Common myeloid progenitor, CD34-positive (primary cell): ENCODE results near the gene IQCE.
A peak's percentile ranks its signal among the peaks of the same experiment; 100 is the strongest.

Source experiments
- CTCF ChIA-PET: fragments of 350-600 bp; sonication (Branson Sonifier 250); formaldehyde crosslinking; loops from one replicate; lab custom pipeline; 2021; ENCODE audit warnings: antibody characterized with exemption; lab: Charles Lee
- POLR2A ChIA-PET: fragments of 350-600 bp; sonication (Branson Sonifier 250); formaldehyde crosslinking; loops from one replicate; lab custom pipeline; 2021; ENCODE audit warnings: antibody characterized with exemption; lab: Charles Lee
- DNase-seq, 3 donors: peaks; one replicate each; pipeline versions ENCODE4 v3.0.0 to v3.0.0-alpha.2; 2013
- H3K27ac ChIP-seq, 2 experiments: 1 replicate in 1 of 2; 2 replicates in 1 of 2; pipeline ENCODE4 v1.7.0; 2013; ENCODE audit warnings: inconsistent platforms in 2 of 2, low read length in 2 of 2, mild to moderate bottlenecking in 2 of 2, low read depth in 1 of 2, moderate library complexity in 1 of 2; ENCODE audit not compliant: severe bottlenecking in 2 of 2, insufficient read depth in 1 of 2, poor library complexity in 1 of 2
- H3K27me3 ChIP-seq, 5 experiments: replicated peaks in 2 of 5; 1 replicate in 3 of 5; 2 replicates in 2 of 5; pipeline versions ENCODE4 v1.6.1 to v1.7.0; 2013; ENCODE audit warnings: low read length in 4 of 5, mild to moderate bottlenecking in 2 of 5, moderate library complexity in 2 of 5, inconsistent platforms in 1 of 5; ENCODE audit not compliant: insufficient read depth in 5 of 5, control insufficient read depth in 4 of 5
- H3K36me3 ChIP-seq, 4 experiments: 1 replicate in 2 of 4; 2 replicates in 2 of 4; pipeline versions ENCODE4 v1.6.1 to v1.7.0; 2013; ENCODE audit warnings: low read length in 3 of 4, control low read depth in 1 of 4, mild to moderate bottlenecking in 1 of 4; ENCODE audit not compliant: control insufficient read depth in 4 of 4, insufficient read depth in 4 of 4
- H3K4me1 ChIP-seq, 4 experiments: 1 replicate in 3 of 4; 2 replicates in 1 of 4; pipeline versions ENCODE4 v1.6.1 to v1.7.1; 2013; ENCODE audit warnings: low read length in 3 of 4, mild to moderate bottlenecking in 3 of 4, control low read depth in 1 of 4, inconsistent platforms in 1 of 4, moderate library complexity in 1 of 4; ENCODE audit not compliant: control insufficient read depth in 4 of 4, insufficient read depth in 4 of 4; ENCODE audit errors: control extremely low read depth in 1 of 4
- H3K4me3 ChIP-seq, 7 experiments: 1 replicate in 4 of 7; 2 replicates in 3 of 7; pipeline versions ENCODE4 v1.5.1 to v1.7.0; 2013; ENCODE audit warnings: mild to moderate bottlenecking in 7 of 7, low read length in 6 of 7, moderate library complexity in 6 of 7, inconsistent platforms in 2 of 7, low read depth in 2 of 7, control low read depth in 1 of 7; ENCODE audit not compliant: insufficient read depth in 4 of 7, control insufficient read depth in 1 of 7; ENCODE audit errors: extremely low read depth in 1 of 7
- H3K9me3 ChIP-seq, 5 experiments: 1 replicate in 4 of 5; 2 replicates in 1 of 5; pipeline versions ENCODE4 v1.6.1 to v1.7.1; 2013; ENCODE audit warnings: low read length in 4 of 5, mild to moderate bottlenecking in 2 of 5, inconsistent platforms in 1 of 5, low read depth in 1 of 5, moderate library complexity in 1 of 5; ENCODE audit not compliant: control insufficient read depth in 4 of 5, insufficient read depth in 2 of 5; ENCODE audit errors: control extremely low read depth in 1 of 5
- WGBS: methylation state at CpG from one replicate; pipeline ENCODE4 v1.1.5; 2013; ENCODE audit not compliant: insufficient coverage; 5-methylcytosine and 5-hydroxymethylcytosine counted together

Gene IQCE

GRCh38 chr7:2649139-2649838 is 90.5 kb downstream of the IQCE start:
- Histone ChIP-seq H3K4me1 (peaks cover 0 to 29% (median 23%) of the 10 kb centered on the region in 4 experiments), H3K9me3 (no peaks in the 10 kb centered on the region), H3K36me3 (peaks cover 0 to 57% (median 37%) of the 10 kb centered on the region in 4 experiments), H3K27ac (no peak overlapping the region), H3K27me3 (no peaks in the 10 kb centered on the region), H3K4me3 (no peak overlapping the region)
- 94% methylated on average over 18 of the region's 18 CpGs for WGBS
- DNase-seq, result no peak
- CTCF ChIA-PET, result interaction anchor here (0.7 to 1.8 kb wide), 7 partner anchors 8 to 169 kb away, joined by 3 to 5 read pairs (median 3); no protein-coding TSS in a partner anchor
- POLR2A ChIA-PET, result interaction anchor here (0.6 to 1.4 kb wide), 2 partner anchors 18 to 67 kb away, joined by 3 read pairs; no protein-coding TSS in a partner anchor

- no peak overlapping the region for H3K27ac ChIP-seq
- H3K4me1 ChIP-seq, result peaks cover 0 to 22% (median 16%) of the 10 kb centered on the region in 4 experiments
- 98% methylated on average over 11 of the region's 11 CpGs for WGBS
- H3K4me3 ChIP-seq, result no peak overlapping the region
- H3K9me3 ChIP-seq, result no peaks in the 10 kb centered on the region
- no peak for DNase-seq
- peaks cover 0 to 57% (median 38%) of the 10 kb centered on the region in 4 experiments for H3K36me3 ChIP-seq
- CTCF ChIA-PET, result interaction anchor here (0.8 to 1.8 kb wide), 9 partner anchors 7 to 201 kb away, joined by 3 to 6 read pairs (median 3); partner anchors contain the start of gene TTYH3
- H3K27me3 ChIP-seq, result no peaks in the 10 kb centered on the region
- POLR2A ChIA-PET, result interaction anchor here (0.6 kb wide), 1 partner anchor 60 kb away, joined by 3 read pairs; no protein-coding TSS in a partner anchor
Observed at GRCh38 chr7:2649991-2650390, 91.2 kb downstream of the IQCE start.

- no peaks in the 10 kb centered on the region for H3K27me3 ChIP-seq
- H3K9me3 ChIP-seq, result no peaks in the 10 kb centered on the region
- no peak overlapping the region for H3K27ac ChIP-seq
- WGBS, result 85% methylated on average over 6 of the region's 8 CpGs
- POLR2A ChIA-PET, result interaction anchor here (0.6 to 0.7 kb wide), 2 partner anchors 31 to 61 kb away, joined by 3 to 4 read pairs; no protein-coding TSS in a partner anchor
- no peak for DNase-seq
- CTCF ChIA-PET, result interaction anchor here (0.5 to 2.4 kb wide), 10 partner anchors 10 to 490 kb away, joined by 3 to 7 read pairs (median 3); partner anchors contain the start of gene TTYH3
- H3K4me3 ChIP-seq, result no peak overlapping the region
- H3K36me3 ChIP-seq, result peaks cover 0 to 59% (median 39%) of the 10 kb centered on the region in 4 experiments
- peaks cover 0 to 18% (median 11%) of the 10 kb centered on the region in 4 experiments for H3K4me1 ChIP-seq
Observed at GRCh38 chr7:2650451-2650850, 91.7 kb downstream of the IQCE start.

- Histone ChIP-seq H3K36me3 (peaks cover 0 to 66% (median 44%) of the 10 kb centered on the region in 4 experiments), H3K27ac (no peak overlapping the region), H3K27me3 (no peaks in the 10 kb centered on the region), H3K9me3 (no peaks in the 10 kb centered on the region), H3K4me1 (peaks cover 0 to 9% (median 5%) of the 10 kb centered on the region in 4 experiments), H3K4me3 (no peak overlapping the region)
- POLR2A ChIA-PET, result no interaction called here
- WGBS, result 94% methylated on average over 13 of the region's 15 CpGs
- peak in 2 of 3 donors; percentile 53 to 60 for DNase-seq
- CTCF ChIA-PET, result interaction anchor here (1.0 to 6.5 kb wide), 8 partner anchors 7 to 84 kb away, joined by 3 to 33 read pairs (median 4); partner anchors contain the start of gene TTYH3
Observed at GRCh38 chr7:2651336-2651735, 92.6 kb downstream of the IQCE start.

- peaks cover 0 to 69% (median 47%) of the 10 kb centered on the region in 4 experiments for H3K36me3 ChIP-seq
- CTCF ChIA-PET, result interaction anchor here (1.0 to 6.5 kb wide), 7 partner anchors 8 to 85 kb away, joined by 3 to 33 read pairs (median 4); no protein-coding TSS in a partner anchor
- peaks cover 0 to 4% (median 0%) of the 10 kb centered on the region in 4 experiments for H3K4me1 ChIP-seq
- WGBS, result 94% methylated on average over 21 of the region's 28 CpGs
- no peaks in the 10 kb centered on the region for H3K9me3 ChIP-seq
- H3K4me3 ChIP-seq, result no peak overlapping the region
- H3K27me3 ChIP-seq, result no peaks in the 10 kb centered on the region
- no peak overlapping the region for H3K27ac ChIP-seq
- POLR2A ChIA-PET, result no interaction called here
- no peak for DNase-seq
Observed at GRCh38 chr7:2651847-2652735, 93.3 kb downstream of the IQCE start.

- Histone ChIP-seq H3K9me3 (no peaks in the 10 kb centered on the region), H3K4me1 (peaks cover 0 to 4% (median 0%) of the 10 kb centered on the region in 4 experiments), H3K27me3 (no peaks in the 10 kb centered on the region), H3K27ac (no peak overlapping the region), H3K4me3 (no peak overlapping the region), H3K36me3 (peaks cover 4 to 69% (median 46%) of the 10 kb centered on the region in 4 experiments)
- DNase-seq, result no peak
- WGBS, result 90% methylated on average over 5 of the region's 12 CpGs
- POLR2A ChIA-PET, result no interaction called here
- CTCF ChIA-PET, result interaction anchor here (0.8 to 6.5 kb wide), 5 partner anchors 9 to 58 kb away, joined by 3 to 33 read pairs (median 5); no protein-coding TSS in a partner anchor
Observed at GRCh38 chr7:2652736-2653060, 93.9 kb downstream of the IQCE start.
